ENCODE data around the gene SMPD2.

DNA sequence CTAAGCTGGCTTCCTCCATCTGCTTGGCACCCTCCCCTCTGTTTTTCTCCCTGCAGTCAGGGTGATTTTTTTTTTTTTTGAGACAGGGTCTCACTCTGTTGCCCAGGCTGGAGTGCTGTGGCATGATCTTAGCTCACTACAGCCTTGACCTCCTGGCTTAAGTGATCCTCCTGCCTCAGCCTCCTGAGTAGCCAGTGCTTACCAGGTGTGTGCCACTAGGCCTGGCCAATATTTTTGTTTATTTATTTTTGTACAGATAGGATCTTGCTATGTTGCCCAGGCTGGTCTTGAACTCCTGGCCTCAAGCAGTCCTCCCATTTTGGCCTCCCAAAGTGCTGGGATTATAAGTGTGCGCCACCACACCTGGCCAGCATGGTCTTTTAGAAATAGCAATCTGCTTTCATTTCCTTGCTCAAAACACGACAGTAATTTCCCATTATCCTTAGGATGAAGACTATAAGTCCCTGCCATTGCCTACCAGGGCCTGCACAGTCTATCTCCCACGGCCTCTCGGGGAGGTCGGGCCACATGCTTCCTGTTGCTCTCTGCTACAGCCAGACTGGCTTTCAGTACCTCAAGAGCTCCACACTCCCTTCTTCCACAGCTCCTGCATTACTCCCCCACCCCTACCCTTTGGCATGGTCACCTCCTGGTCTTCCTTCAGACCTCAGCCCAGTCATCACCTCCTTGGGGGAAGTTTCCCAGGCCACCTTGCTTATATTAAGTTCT, 47.2 kb upstream of the SMPD2 start:
- TF ChIP-seq POLR2A (IDR thresholded peaks at IDR 0.05; ENCODE audit: low read depth, low read length) (no peak), TAF1 (IDR thresholded peaks at IDR 0.05; ENCODE audit: borderline replicate concordance, low read depth, low read length) (no peak), POLR2AphosphoS5 (IDR thresholded peaks at IDR 0.05; ENCODE audit: low read depth, low read length) (no peak)

Data from GM12892 (cell line).